Activated CD8-positive, alpha-beta memory T cell treated with anti-CD3 and anti-CD28 coated beads for 4 hours (primary cell): ENCODE data around the gene BABAM2.
"Not testable (repeated sequence)": the region's sequence is repeated elsewhere in the genome, so short reads cannot be mapped to it uniquely, and the experiment has no call there.

Source experiments
- DNase-seq, 2 donors: peaks; one replicate each; pipeline ENCODE4 v3.0.0-alpha.2; 2020; ENCODE audit warnings: low read depth in 2 of 2

BABAM2 gene

DNA sequence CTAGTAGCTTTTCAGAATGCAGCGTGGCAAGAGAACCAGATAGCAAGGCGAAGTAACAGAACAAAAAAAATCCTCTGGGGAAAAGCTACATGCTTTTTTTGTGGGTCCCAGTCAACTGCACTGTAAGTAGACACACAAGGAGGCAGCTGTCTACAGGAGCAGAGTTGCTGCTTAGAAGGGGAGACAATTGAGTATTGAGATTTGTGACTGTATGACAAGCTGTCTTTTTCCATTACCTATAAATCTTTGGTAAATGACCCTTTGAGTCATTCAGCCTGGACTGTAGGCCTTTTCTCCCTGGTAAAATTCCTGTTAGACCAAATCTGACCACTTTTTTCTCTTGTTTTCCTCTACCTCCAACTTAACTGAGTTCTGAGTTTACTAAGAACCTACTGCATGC, 358.0 kb downstream of the BABAM2 start:
- DNase-seq = no peak

- no peak for DNase-seq
Observed at GRCh38 chr2:28250006-28250405, 359.5 kb downstream of the BABAM2 start.

- no peak for DNase-seq
Observed at GRCh38 chr2:28251337-28251736, 360.8 kb downstream of the BABAM2 start.

- no peak for DNase-seq
Observed at GRCh38 chr2:28252311-28252710, 361.8 kb downstream of the BABAM2 start.

GRCh38 chr2:28253543-28253942, 363.0 kb downstream of the BABAM2 start:
- DNase-seq = no peak

DNA sequence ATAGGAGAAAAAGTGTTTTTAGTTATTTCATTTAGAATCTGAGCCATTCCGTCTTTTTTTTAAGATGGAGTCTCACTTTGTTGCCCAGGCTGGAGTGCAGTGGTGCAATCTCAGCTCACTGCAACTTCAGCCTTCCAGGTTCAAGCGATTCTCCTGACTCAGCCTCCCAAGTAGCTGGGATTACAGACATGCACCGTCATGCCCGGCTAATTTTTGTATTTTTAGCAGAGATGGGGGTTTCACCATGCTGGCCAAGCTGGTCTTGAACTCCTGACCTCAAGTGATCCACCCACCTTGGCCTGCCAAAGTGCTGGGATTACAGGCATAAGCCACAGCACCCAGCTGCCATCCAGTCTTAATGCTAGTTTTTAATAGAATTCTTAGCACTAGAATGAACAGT, 364.7 kb downstream of the BABAM2 start:
- not testable (repeated sequence) for DNase-seq

DNA sequence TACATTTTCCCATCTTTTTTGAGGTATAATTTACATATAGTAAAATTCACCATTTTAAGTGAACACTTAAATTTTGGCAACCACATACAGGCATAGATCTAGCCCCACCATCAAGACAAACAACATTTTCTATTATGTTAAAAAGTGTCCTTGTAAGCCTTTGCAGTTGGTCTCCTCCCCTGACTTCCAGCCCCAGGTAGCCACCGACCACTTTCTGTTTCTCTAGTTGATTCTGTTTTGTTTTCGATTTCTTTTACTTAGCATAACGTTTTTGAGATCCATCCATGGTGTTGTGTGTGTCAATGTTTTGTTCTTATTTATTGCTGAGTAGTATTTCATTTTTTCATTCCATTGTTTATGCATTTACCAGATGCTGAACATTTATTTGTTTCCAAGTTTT, 366.7 kb downstream of the BABAM2 start:
- DNase-seq = no peak

GRCh38 chr2:28259226-28259625, 368.7 kb downstream of the BABAM2 start:
- not testable (repeated sequence) for DNase-seq

DNA sequence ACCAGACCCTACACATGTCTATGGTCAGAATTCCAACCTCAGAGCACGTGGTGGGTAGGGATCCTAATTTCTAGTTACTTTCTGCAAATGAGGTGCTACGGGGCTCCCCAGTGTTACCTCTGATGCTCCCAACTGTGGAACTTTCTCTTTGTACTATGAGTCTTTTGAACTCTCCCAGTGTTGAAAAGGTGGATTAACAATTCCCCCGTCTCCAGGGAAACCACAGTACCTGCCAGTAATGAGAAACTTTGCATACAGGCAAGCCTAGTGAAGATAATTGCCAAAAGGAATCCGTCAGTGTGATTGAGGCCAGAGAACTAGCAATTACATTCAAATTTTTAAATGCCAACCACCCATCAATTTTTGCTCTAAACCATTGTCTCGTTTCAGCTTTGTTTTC, 373.2 kb downstream of the BABAM2 start:
- DNase-seq = no peak

GRCh38 chr2:28267282-28267681, 376.8 kb downstream of the BABAM2 start:
- no peak for DNase-seq

DNA sequence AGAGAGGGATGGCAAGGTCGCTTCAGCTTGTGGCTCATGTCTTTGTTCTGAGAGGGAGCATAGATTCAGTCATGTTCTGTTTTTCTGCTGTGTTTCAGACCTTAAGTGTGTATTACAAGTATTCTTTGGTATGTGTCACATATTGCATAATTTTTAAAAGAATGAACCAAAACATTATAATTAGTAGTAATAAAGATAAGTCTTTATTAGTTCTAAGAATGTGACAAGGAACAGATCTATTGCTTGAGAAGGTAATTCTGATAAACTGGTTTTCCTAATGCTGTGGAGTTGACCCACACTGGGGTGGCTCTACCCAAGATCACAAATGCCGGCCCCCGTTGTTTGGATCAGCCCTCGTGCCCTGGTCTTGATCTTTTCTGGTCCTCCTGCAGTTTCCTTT, 377.9 kb downstream of the BABAM2 start:
- DNase-seq = no peak

GRCh38 chr2:28269019-28269784, 378.7 kb downstream of the BABAM2 start:
- DNase-seq = no peak

- no peak for DNase-seq
Observed at GRCh38 chr2:28270456-28271152, 380.1 kb downstream of the BABAM2 start.

- no peak for DNase-seq
Observed at GRCh38 chr2:28271231-28271918, 380.8 kb downstream of the BABAM2 start.

- no peak for DNase-seq
Observed at GRCh38 chr2:28271919-28272250, 381.4 kb downstream of the BABAM2 start.

DNA sequence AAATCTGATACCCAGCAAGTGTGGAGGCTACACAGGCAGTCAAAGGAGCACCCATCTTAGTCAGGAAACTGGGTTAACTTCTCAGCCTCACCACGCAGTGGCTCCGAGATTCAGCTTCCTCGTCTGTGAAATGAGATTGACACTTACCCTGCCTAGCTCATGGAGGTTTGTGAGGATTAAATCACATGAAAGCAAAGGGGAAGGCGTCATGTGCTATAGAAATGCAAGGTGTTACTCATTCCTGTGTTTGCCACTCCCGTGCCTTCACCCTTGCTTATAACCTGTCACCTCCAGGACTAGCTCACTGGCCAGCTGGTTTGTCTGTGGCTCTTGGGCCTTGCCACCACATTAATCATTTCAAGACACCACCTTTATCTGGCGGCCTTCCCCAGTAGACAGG, 383.2 kb downstream of the BABAM2 start:
- DNase-seq = no peak

DNA sequence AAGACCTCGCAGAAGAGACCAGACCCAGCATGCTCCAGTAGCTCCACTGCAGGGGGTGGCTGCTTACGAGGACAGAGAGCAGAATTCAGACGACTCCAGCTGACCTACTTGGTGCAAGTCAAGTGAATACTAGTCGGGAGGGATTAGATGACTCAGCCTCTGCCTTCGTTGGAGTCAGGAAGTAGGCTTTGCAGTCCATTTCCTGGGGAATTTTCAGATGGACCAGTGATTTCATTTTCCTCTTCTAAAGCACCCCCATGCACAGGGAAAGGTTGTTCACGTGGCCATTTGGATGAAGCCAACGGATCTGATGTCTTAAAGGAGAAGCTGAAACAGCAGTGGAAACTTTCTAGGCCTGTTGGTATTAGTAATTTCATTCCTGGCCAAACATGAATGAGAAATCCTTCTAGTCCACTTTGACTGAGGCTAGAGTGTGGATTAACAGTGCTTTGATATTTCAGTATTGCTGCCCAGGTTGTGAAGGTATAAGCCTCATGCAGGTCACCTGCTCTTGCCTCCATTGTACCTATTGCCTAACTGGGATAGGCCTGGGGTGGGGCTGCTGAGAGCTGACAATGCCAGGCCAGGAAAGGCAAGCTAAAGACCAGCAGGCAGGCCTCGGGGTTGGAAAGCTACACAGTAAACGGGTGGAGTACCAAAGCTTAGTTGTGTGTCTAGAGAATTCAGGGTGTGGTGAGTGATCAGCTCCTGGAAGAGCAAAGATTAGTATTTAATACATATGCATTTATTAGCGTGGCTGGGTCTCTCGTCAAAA, 384.6 kb downstream of the BABAM2 start:
- DNase-seq = no peak

- no peak for DNase-seq
Observed at GRCh38 chr2:28276076-28276618, 385.6 kb downstream of the BABAM2 start.

GRCh38 chr2:28276807-28277206, 386.3 kb downstream of the BABAM2 start:
- DNase-seq = no peak

DNA sequence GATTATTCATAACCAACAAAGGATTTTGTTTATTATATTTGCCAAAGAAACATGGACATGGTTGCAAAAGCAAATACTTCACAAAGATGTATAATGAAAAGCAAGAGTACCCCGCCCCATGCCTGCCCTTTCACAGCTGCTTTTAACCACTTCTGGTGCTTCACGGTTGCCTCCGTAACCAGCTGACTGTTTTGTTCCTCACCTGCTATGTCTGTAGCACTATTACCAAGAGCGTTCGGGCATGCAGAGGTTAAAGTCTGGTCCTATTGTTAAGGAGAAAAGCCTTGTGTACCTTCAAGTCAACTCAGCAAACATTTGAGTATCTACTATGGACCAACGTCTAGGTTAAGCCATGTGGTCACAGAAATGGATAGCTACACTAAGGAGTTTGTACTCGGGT, 386.9 kb downstream of the BABAM2 start:
- no peak for DNase-seq

GRCh38 chr2:28279371-28279770, 388.8 kb downstream of the BABAM2 start:
- no peak for DNase-seq

DNA sequence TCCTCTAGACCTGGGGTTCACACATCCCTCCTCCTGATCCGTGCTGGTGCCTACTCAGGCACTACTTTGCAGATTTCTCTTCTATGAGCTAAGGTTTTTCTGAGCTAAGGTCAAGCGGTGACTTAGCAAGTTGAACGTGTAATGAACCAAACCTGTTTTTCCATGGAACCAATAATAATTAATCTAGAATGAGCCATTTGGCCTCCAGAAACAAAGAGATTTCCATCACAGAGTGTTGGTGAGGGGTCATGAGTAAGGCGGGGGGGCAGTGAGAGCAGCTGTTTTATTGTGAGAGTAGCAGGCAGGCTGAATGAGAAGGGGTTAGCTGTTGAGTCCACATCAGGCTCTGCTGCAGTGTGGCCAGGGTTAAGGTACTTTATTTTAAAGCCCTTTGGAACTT, 390.1 kb downstream of the BABAM2 start:
- no peak for DNase-seq
